Hepatocyte (in vitro differentiated cells): ENCODE results near the gene S100Z. TPM values are rescaled to one million over a fixed set of nuclear protein-coding genes. Genes with fewer than 3 reads are reported as not detected.

Experiments
- DNase-seq: peaks from one replicate; pipeline ENCODE4 v3.0.0-alpha.2; 2016; ENCODE audit warnings: low spot score
- H2AFZ ChIP-seq: fragments of 200-600 bp; sonication (generic); 2 replicates; pipeline ENCODE4 v1.6.0; 2016; ENCODE audit warnings: antibody characterized with exemption, mild to moderate bottlenecking
- H3K27ac ChIP-seq: fragments of 200-600 bp; sonication (generic); 2 replicates; pipeline ENCODE4 v1.5.1; 2016; ENCODE audit warnings: mild to moderate bottlenecking
- H3K27me3 ChIP-seq: fragments of 200-600 bp; sonication (generic); 2 replicates; pipeline ENCODE4 v1.6.1; 2016
- H3K36me3 ChIP-seq: fragments of 200-600 bp; sonication (generic); replicated peaks from 2 replicates; pipeline ENCODE4 v1.5.1; 2016; ENCODE audit warnings: low read depth; ENCODE audit not compliant: insufficient read depth
- H3K4me1 ChIP-seq: fragments of 200-600 bp; sonication (generic); 2 replicates; pipeline ENCODE4 v1.5.1; 2016; ENCODE audit warnings: mild to moderate bottlenecking, moderate library complexity; ENCODE audit not compliant: insufficient read depth
- H3K4me2 ChIP-seq: fragments of 200-600 bp; sonication (generic); 2 replicates; pipeline ENCODE4 v1.6.0; 2016
- H3K4me3 ChIP-seq: fragments of 200-600 bp; sonication (generic); 2 replicates; pipeline ENCODE4 v1.5.1; 2016; ENCODE audit warnings: mild to moderate bottlenecking
- H3K79me2 ChIP-seq: fragments of 200-600 bp; sonication (generic); 2 replicates; pipeline ENCODE4 v1.6.0; 2017; ENCODE audit warnings: mild to moderate bottlenecking
- H3K9me2 ChIP-seq: fragments of 200-600 bp; sonication (generic); replicated peaks from 2 replicates; pipeline ENCODE4 v1.6.0; 2017; ENCODE audit warnings: mild to moderate bottlenecking; ENCODE audit not compliant: insufficient read depth
- H3K9me3 ChIP-seq: fragments of 200-600 bp; sonication (generic); 2 replicates; pipeline ENCODE4 v1.5.1; 2016; ENCODE audit warnings: low read depth, mild to moderate bottlenecking
- H4K20me1 ChIP-seq: fragments of 200-600 bp; sonication (generic); 2 replicates; pipeline ENCODE4 v1.6.0; 2016; ENCODE audit warnings: mild to moderate bottlenecking; ENCODE audit not compliant: insufficient read depth, poor library complexity, severe bottlenecking
- EZH2 ChIP-seq: fragments of 200-600 bp; sonication (generic); IDR thresholded peaks from 2 replicates; pipeline ENCODE4 v1.6.1; 2016; ENCODE audit warnings: antibody characterized with exemption, mild to moderate bottlenecking, borderline replicate concordance
- EZH2phosphoT487 ChIP-seq: fragments of 200-600 bp; sonication (generic); IDR thresholded peaks from one replicate; pipeline ENCODE4 v1.6.1; 2018; ENCODE audit warnings: antibody characterized with exemption, mild to moderate bottlenecking, low read depth, moderate library complexity; ENCODE audit not compliant: unreplicated experiment, severe bottlenecking
- WGBS: methylation state at CpG from one replicate; pipeline ENCODE4 v1.1.6; 2016; ENCODE audit warnings: low lambda C conversion rate; ENCODE audit errors: missing lambda C conversion rate; 5-methylcytosine and 5-hydroxymethylcytosine counted together
- polyA plus RNA-seq: library from polyadenylated mRNA; unstranded; fragments of >200 nt; fragmentation: Nextera tagmentation; extraction: Ambion mirVana; gene quantifications from 2 replicates; pipeline ENCODE4 v1.2.1, GENCODE V29; 2016
- total RNA-seq: library from RNA; depleted of rRNA; stranded (reverse); fragments of >200 nt; gene quantifications from 2 replicates; pipeline ENCODE4 v1.2.3, GENCODE V29; 2014
- TF ChIP-seq, protein P1 (sequence below): fragments of 200-600 bp; sonication (generic); IDR thresholded peaks from 2 replicates; pipeline ENCODE4 v1.5.1; 2016; ENCODE audit warnings: antibody characterized with exemption, mild to moderate bottlenecking; ENCODE audit not compliant: poor library complexity

The S100Z gene
- total and polyA plus RNA-seq, 2 experiments from 2014 or later: 0.51 to 1.4 TPM

- Histone ChIP-seq H3K27ac (no peak overlapping the region), H4K20me1 (no peaks in the 10 kb centered on the region), H2AFZ (no peak overlapping the region), H3K4me2 (no peak overlapping the region), H3K36me3 (no peaks in the 10 kb centered on the region), H3K27me3 (no peaks in the 10 kb centered on the region), H3K79me2 (no peaks in the 10 kb centered on the region), H3K9me3 (no peaks in the 10 kb centered on the region), H3K4me3 (no peak overlapping the region), H3K9me2 (no peaks in the 10 kb centered on the region), H3K4me1 (no peaks in the 10 kb centered on the region)
- no peak for TF ChIP-seq EZH2phosphoT487
- no peak for TF ChIP-seq EZH2
- TF ChIP-seq, protein P1, sequence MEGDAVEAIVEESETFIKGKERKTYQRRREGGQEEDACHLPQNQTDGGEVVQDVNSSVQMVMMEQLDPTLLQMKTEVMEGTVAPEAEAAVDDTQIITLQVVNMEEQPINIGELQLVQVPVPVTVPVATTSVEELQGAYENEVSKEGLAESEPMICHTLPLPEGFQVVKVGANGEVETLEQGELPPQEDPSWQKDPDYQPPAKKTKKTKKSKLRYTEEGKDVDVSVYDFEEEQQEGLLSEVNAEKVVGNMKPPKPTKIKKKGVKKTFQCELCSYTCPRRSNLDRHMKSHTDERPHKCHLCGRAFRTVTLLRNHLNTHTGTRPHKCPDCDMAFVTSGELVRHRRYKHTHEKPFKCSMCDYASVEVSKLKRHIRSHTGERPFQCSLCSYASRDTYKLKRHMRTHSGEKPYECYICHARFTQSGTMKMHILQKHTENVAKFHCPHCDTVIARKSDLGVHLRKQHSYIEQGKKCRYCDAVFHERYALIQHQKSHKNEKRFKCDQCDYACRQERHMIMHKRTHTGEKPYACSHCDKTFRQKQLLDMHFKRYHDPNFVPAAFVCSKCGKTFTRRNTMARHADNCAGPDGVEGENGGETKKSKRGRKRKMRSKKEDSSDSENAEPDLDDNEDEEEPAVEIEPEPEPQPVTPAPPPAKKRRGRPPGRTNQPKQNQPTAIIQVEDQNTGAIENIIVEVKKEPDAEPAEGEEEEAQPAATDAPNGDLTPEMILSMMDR: no peak
- DNase-seq: no peak
These were observed 88.4 kb downstream of the S100Z start for GRCh38 chr5:76938177-76938576.

GRCh38 chr5:76941000-76941399 is 91.2 kb downstream of the S100Z start:
- H3K4me3 ChIP-seq: no peak overlapping the region
- no peak overlapping the region for H3K4me2 ChIP-seq
- H3K4me1 ChIP-seq: peaks cover 9% of the 10 kb centered on the region
- no peaks in the 10 kb centered on the region for H3K9me3 ChIP-seq
- TF ChIP-seq, protein P1: no peak
- no peak for TF ChIP-seq EZH2
- TF ChIP-seq EZH2phosphoT487: no peak
- H3K36me3 ChIP-seq: no peaks in the 10 kb centered on the region
- no peaks in the 10 kb centered on the region for H3K9me2 ChIP-seq
- no peak overlapping the region for H2AFZ ChIP-seq
- no peak for DNase-seq
- H3K79me2 ChIP-seq: no peaks in the 10 kb centered on the region
- no peaks in the 10 kb centered on the region for H4K20me1 ChIP-seq
- no peaks in the 10 kb centered on the region for H3K27me3 ChIP-seq
- H3K27ac ChIP-seq: no peak overlapping the region
- 87% methylated on average over 4 of the region's 4 CpGs for WGBS

DNA sequence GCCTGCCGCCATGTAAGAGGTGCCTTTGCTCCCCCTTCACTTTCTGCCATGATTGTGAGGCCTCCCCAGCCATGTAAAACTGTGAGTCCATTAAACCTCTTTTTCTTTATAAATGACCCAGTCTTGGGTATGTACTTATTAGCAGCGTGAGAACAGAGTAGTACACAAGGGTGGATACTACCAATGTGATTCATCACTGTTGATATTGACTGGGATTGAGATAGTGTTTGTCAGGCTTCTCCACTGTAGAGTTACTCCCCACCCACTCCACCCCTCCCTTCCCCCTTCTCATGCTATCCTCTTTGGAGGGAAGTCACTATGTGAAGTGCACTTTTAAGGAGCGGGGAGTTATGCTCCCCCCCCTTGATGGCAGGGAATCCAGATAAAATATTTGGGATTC is 91.6 kb downstream of the S100Z start:
- Histone ChIP-seq H3K4me1 (peaks cover 9% of the 10 kb centered on the region), H3K4me3 (no peak overlapping the region), H3K36me3 (no peaks in the 10 kb centered on the region), H3K9me3 (no peaks in the 10 kb centered on the region), H3K79me2 (no peaks in the 10 kb centered on the region), H3K9me2 (no peaks in the 10 kb centered on the region), H4K20me1 (no peaks in the 10 kb centered on the region), H3K27ac (no peak overlapping the region), H3K27me3 (no peaks in the 10 kb centered on the region), H3K4me2 (no peak overlapping the region), H2AFZ (no peak overlapping the region)
- TF ChIP-seq EZH2 (no peak), EZH2phosphoT487 (no peak)
- TF ChIP-seq, protein P1: no peak
- DNase-seq: no peak
- WGBS: 100% methylated on average over 3 of the region's 3 CpGs

GRCh38 chr5:76942581-76942980 is 92.8 kb downstream of the S100Z start:
- Histone ChIP-seq H2AFZ (no peak overlapping the region), H3K79me2 (no peaks in the 10 kb centered on the region), H3K27me3 (no peaks in the 10 kb centered on the region), H3K27ac (no peak overlapping the region), H3K9me2 (no peaks in the 10 kb centered on the region), H4K20me1 (no peaks in the 10 kb centered on the region), H3K36me3 (no peaks in the 10 kb centered on the region), H3K4me3 (no peak overlapping the region), H3K4me1 (peaks cover 9% of the 10 kb centered on the region), H3K9me3 (no peaks in the 10 kb centered on the region), H3K4me2 (no peak overlapping the region)
- TF ChIP-seq EZH2phosphoT487: no peak
- no peak for DNase-seq
- WGBS: 86% methylated on average over 1 of the region's 1 CpG
